ENCODE results near the gene ALDH4A1.

DNA sequence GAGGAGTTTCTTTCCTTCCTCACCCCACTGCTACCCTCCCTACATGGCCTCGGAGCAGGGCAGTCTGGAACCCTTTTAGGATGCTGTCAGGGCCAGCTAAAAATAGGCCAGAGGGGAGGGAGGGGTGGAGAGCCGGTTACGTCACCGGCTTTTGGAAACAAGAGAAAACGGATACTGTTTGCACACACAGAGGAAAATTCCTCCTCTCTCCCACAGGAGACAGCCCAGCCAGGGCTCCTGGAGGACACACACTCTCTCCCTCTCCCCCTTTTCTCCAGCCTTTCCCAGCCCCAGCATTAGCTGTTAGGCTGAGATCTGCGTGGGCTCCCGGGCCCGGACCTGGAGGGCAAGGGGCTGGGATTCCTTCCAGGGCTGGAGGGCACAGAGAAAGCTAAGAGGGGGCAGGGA is 20.0 kb upstream of the ALDH4A1 start:
- TF ChIP-seq TP53 (CRISPR knock-in tag; IDR thresholded peaks at IDR 0.05): no peak
- no peak for TF ChIP-seq ETV6 (CRISPR knock-in tag; IDR thresholded peaks at IDR 0.05)
- no peak for TF ChIP-seq CTCF (IDR thresholded peaks at IDR 0.05)
- TF ChIP-seq, protein P1, sequence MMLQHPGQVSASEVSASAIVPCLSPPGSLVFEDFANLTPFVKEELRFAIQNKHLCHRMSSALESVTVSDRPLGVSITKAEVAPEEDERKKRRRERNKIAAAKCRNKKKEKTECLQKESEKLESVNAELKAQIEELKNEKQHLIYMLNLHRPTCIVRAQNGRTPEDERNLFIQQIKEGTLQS (CRISPR knock-in tag; conservative IDR thresholded peaks at IDR 0.05): no peak
- TF ChIP-seq SP1 (CRISPR knock-in tag; conservative IDR thresholded peaks at IDR 0.05): no peak
- TF ChIP-seq ATF6 (CRISPR knock-in tag; IDR thresholded peaks at IDR 0.05): no peak
